ENCODE measurements around the gene SDSL. TPM values are rescaled to one million over a fixed set of nuclear protein-coding genes. Genes with fewer than 3 reads are reported as not detected.

Gene SDSL
- total RNA-seq, 1 donor from 2014 or later = 3.1 TPM

GRCh38 chr12:113424915-113425823 lies 3.0 kb downstream of the SDSL start:
- peak; percentile 52 for DNase-seq (ENCODE audit: low spot score)
- Histone ChIP-seq H3K4me3 (peak overlapping the region; percentile 32), H3K9ac (no peak overlapping the region), H3K36me3 (no peaks in the 10 kb centered on the region), H3K27ac (no peak overlapping the region), H3K9me3 (ENCODE audit: low read depth) (no peaks in the 10 kb centered on the region), H3K79me2 (ENCODE audit: low read depth) (no peaks in the 10 kb centered on the region), H3K27me3 (no peaks in the 10 kb centered on the region), H3K4me2 (peak overlapping the region; percentile 70), H3F3A (ENCODE audit: low read depth) (peaks cover 21% of the 10 kb centered on the region), H4K20me1 (ENCODE audit: low read depth) (no peaks in the 10 kb centered on the region), H3K4me1 (peaks cover 12% of the 10 kb centered on the region), H2AFZ (replicated peaks) (peak overlapping the region; percentile 91)
- peaks cover 19% of the 10 kb centered on the region for H3K4me1 Mint-ChIP-seq
- TF ChIP-seq EZH2 (IDR thresholded peaks at IDR 0.05) = no peak
- peak; percentile 96 for TF ChIP-seq CTCF (IDR thresholded peaks at IDR 0.05)
- H3K27ac Mint-ChIP-seq = no peak overlapping the region
- peaks cover 3% of the 10 kb centered on the region for H3K27me3 Mint-ChIP-seq (ENCODE audit: insufficient read depth, low read depth)
- no peaks in the 10 kb centered on the region for H3K9me3 Mint-ChIP-seq
- no peak overlapping the region for H3K4me3 Mint-ChIP-seq
- no peaks in the 10 kb centered on the region for H3K36me3 Mint-ChIP-seq

DNA sequence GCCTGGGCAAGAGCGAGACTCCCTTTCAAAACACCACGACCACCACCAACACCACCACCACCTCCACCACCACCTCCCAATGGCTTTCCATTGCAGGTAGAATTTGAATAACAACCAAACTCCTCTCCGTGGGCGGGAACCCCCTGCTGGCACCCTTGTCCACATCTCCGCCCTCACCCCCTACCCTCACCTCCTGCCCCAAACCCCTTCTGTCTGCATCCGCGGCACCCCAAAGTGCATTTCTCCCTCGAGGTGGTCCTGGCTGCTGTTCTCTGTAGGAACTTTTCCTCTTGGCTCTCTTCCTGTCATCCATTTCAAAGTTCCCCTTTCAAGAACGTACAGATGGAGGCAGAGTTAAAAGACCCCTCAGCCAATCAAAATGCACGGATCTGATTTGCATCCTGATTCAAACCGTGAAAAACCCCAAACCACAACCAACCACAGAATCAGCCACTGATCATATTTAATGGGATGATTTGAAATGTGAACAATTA lies 3.8 kb downstream of the SDSL start:
- TF ChIP-seq CTCF (IDR thresholded peaks at IDR 0.05) (no peak), EZH2 (IDR thresholded peaks at IDR 0.05) (no peak), EZH2phosphoT487 (IDR thresholded peaks at IDR 0.05) (no peak)
- Histone ChIP-seq H4K20me1 (ENCODE audit: low read depth) (no peaks in the 10 kb centered on the region), H3K27ac (no peak overlapping the region), H3K79me2 (ENCODE audit: low read depth) (no peaks in the 10 kb centered on the region), H3K9ac (no peak overlapping the region), H2AFZ (replicated peaks) (peak overlapping the region; percentile 91), H3K4me2 (peak overlapping the region; percentile 70), H3K36me3 (no peaks in the 10 kb centered on the region), H3K27me3 (no peaks in the 10 kb centered on the region), H3F3A (ENCODE audit: low read depth) (peaks cover 21% of the 10 kb centered on the region), H3K4me1 (peaks cover 12% of the 10 kb centered on the region), H3K9me3 (ENCODE audit: low read depth) (no peaks in the 10 kb centered on the region), H3K4me3 (peak overlapping the region; percentile 32)
- Mint-ChIP-seq H3K9me3 (no peaks in the 10 kb centered on the region), H3K4me3 (no peak overlapping the region), H3K27me3 (ENCODE audit: insufficient read depth, low read depth) (peaks cover 3% of the 10 kb centered on the region), H3K4me1 (peaks cover 19% of the 10 kb centered on the region), H3K36me3 (no peaks in the 10 kb centered on the region), H3K27ac (no peak overlapping the region)
- peak; percentile 26 for DNase-seq (ENCODE audit: low spot score)

GRCh38 chr12:113427882-113428281 lies 5.7 kb downstream of the SDSL start:
- no peaks in the 10 kb centered on the region for H3K9me3 Mint-ChIP-seq
- no peak overlapping the region for H3K4me3 ChIP-seq
- H4K20me1 ChIP-seq (ENCODE audit: low read depth) = no peaks in the 10 kb centered on the region
- H3K36me3 ChIP-seq = no peaks in the 10 kb centered on the region
- H3K9ac ChIP-seq = no peak overlapping the region
- H3K27ac ChIP-seq = no peak overlapping the region
- H3K27me3 ChIP-seq = no peaks in the 10 kb centered on the region
- H3K27ac Mint-ChIP-seq = no peak overlapping the region
- peaks cover 7% of the 10 kb centered on the region for H3K4me1 ChIP-seq
- no peak for DNase-seq (ENCODE audit: low spot score)
- no peak overlapping the region for H3K4me3 Mint-ChIP-seq
- no peaks in the 10 kb centered on the region for H3K9me3 ChIP-seq (ENCODE audit: low read depth)
- H3K27me3 Mint-ChIP-seq (ENCODE audit: insufficient read depth, low read depth) = peaks cover 3% of the 10 kb centered on the region
- H3K36me3 Mint-ChIP-seq = no peaks in the 10 kb centered on the region
- no peak overlapping the region for H3K4me2 ChIP-seq
- no peak overlapping the region for H2AFZ ChIP-seq (replicated peaks)
- TF ChIP-seq EZH2phosphoT487 (IDR thresholded peaks at IDR 0.05) (no peak), EZH2 (IDR thresholded peaks at IDR 0.05) (no peak), CTCF (IDR thresholded peaks at IDR 0.05) (no peak)
- no peaks in the 10 kb centered on the region for H3K79me2 ChIP-seq (ENCODE audit: low read depth)
- peaks cover 15% of the 10 kb centered on the region for H3F3A ChIP-seq (ENCODE audit: low read depth)
- H3K4me1 Mint-ChIP-seq = peaks cover 9% of the 10 kb centered on the region

Data from neural progenitor cell (in vitro differentiated cells).